Endothelial cell of umbilical vein (primary cell): ENCODE measurements around the gene PSTK.

Source experiments
- EZH2 ChIP-seq: IDR thresholded peaks from 2 replicates; pipeline ENCODE4 v1.6.1; 2012; ENCODE audit warnings: borderline replicate concordance, low read depth, mild to moderate bottlenecking, moderate library complexity, low read length, inconsistent platforms; ENCODE audit not compliant: severe bottlenecking
- FOS ChIP-seq: IDR thresholded peaks from 2 replicates; pipeline ENCODE4 v1.6.1; 2011; ENCODE audit warnings: mild to moderate bottlenecking, low read length, moderate library complexity, borderline replicate concordance; ENCODE audit not compliant: insufficient read depth
- GATA2 ChIP-seq: IDR thresholded peaks from 2 replicates; pipeline ENCODE4 v1.7.0; 2011; ENCODE audit warnings: low read depth, mild to moderate bottlenecking, moderate library complexity, mixed read lengths, low read length; ENCODE audit not compliant: insufficient read length, insufficient read depth
- JUN ChIP-seq: IDR thresholded peaks from 2 replicates; pipeline ENCODE4 v1.6.1; 2011; ENCODE audit warnings: borderline replicate concordance, low read depth; ENCODE audit not compliant: insufficient read length, insufficient read depth
- MYC ChIP-seq: IDR thresholded peaks from one replicate; pipeline ENCODE4 v1.6.1; 2011; ENCODE audit warnings: mild to moderate bottlenecking, low read depth, low read length
- POLR2A ChIP-seq: IDR thresholded peaks from 2 replicates; pipeline ENCODE4 v1.6.1; 2012; ENCODE audit warnings: low read depth, mild to moderate bottlenecking, control low read depth, low read length
- POLR2AphosphoS5 ChIP-seq: IDR thresholded peaks from 2 replicates; pipeline ENCODE4 v1.6.1; 2012; ENCODE audit warnings: low read depth, mild to moderate bottlenecking, control low read depth, low read length, moderate library complexity; ENCODE audit not compliant: insufficient read depth
- TF ChIP-seq, protein P1 (sequence below), 2 donors: IDR thresholded peaks; 1 replicate in 1 of 2; 2 replicates in 1 of 2; pipeline ENCODE4 v1.5.1; 2011; ENCODE audit warnings: low read length in 2 of 2, mild to moderate bottlenecking in 2 of 2, moderate library complexity in 2 of 2, control low read depth in 1 of 2, inconsistent platforms in 1 of 2, low read depth in 1 of 2; ENCODE audit not compliant: insufficient read depth in 1 of 2; ENCODE audit errors: extremely low read depth in 1 of 2
- TF ChIP-seq, protein P2 (sequence below): IDR thresholded peaks from 2 replicates; pipeline ENCODE4 v1.6.1; 2011; ENCODE audit not compliant: insufficient read depth, insufficient read length

DNA sequence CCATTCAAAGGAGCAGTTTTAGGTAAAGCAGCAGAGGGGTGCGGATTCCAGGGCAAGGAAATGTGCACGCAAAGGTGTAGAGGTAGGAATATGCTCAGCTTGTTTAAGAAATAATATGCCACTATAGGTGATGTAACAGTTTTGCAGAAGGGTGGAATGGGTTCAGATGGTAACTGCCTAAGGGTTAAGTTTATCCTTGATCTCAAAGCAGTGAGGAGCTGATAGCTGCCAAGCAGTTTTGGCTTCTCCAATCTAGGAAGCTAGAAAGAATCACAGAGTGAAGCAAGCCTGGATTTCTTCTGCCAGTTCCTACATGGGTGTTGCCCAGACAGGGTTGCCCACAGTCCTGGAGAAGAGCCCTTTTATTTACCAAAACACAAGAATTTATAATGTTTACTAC is 34.6 kb downstream of the PSTK start:
- TF ChIP-seq FOS (no peak), EZH2 (no peak), POLR2A (no peak), POLR2AphosphoS5 (no peak), MYC (no peak), JUN (no peak), GATA2 (no peak)
- TF ChIP-seq, protein P1, sequence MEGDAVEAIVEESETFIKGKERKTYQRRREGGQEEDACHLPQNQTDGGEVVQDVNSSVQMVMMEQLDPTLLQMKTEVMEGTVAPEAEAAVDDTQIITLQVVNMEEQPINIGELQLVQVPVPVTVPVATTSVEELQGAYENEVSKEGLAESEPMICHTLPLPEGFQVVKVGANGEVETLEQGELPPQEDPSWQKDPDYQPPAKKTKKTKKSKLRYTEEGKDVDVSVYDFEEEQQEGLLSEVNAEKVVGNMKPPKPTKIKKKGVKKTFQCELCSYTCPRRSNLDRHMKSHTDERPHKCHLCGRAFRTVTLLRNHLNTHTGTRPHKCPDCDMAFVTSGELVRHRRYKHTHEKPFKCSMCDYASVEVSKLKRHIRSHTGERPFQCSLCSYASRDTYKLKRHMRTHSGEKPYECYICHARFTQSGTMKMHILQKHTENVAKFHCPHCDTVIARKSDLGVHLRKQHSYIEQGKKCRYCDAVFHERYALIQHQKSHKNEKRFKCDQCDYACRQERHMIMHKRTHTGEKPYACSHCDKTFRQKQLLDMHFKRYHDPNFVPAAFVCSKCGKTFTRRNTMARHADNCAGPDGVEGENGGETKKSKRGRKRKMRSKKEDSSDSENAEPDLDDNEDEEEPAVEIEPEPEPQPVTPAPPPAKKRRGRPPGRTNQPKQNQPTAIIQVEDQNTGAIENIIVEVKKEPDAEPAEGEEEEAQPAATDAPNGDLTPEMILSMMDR (IDR thresholded peaks at IDR 0.05; ENCODE audit: extremely low read depth in 1 of 2, insufficient read depth in 1 of 2, low read depth in 1 of 2, low read length in 2 of 2), result no peak
- TF ChIP-seq, protein P2, sequence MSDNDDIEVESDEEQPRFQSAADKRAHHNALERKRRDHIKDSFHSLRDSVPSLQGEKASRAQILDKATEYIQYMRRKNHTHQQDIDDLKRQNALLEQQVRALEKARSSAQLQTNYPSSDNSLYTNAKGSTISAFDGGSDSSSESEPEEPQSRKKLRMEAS, result no peak
